PFSK-1 (cell line): ENCODE measurements around the gene PGLYRP3. TPM values are rescaled to one million over a fixed set of nuclear protein-coding genes. Genes with fewer than 3 reads are reported as not detected.

Experiments used
- FOXP2 ChIP-seq: optimal IDR thresholded peaks from 2 replicates; pipeline ENCODE3; 2011; ENCODE audit warnings: borderline replicate concordance, control low read depth, inconsistent platforms; ENCODE audit not compliant: insufficient read depth; ENCODE audit errors: extremely low read length, extremely low read depth
- POLR2AphosphoS5 ChIP-seq: IDR thresholded peaks from 2 replicates; pipeline ENCODE4 v1.6.1; 2012; ENCODE audit warnings: low read depth, mild to moderate bottlenecking, control low read depth, low read length, moderate library complexity
- REST ChIP-seq, 2 experiments: IDR thresholded peaks; 2 replicates each; pipeline versions ENCODE4 v1.6.1 to v1.8.0; 2011 to 2012; ENCODE audit warnings: low read depth in 2 of 2, low read length in 2 of 2, control low read depth in 1 of 2, inconsistent platforms in 1 of 2, mild to moderate bottlenecking in 1 of 2, moderate library complexity in 1 of 2; ENCODE audit not compliant: insufficient read depth in 1 of 2
- SIN3A ChIP-seq: IDR thresholded peaks from 2 replicates; pipeline ENCODE4 v1.6.1; 2012; ENCODE audit warnings: mild to moderate bottlenecking, low read length, moderate library complexity, borderline replicate concordance; ENCODE audit not compliant: insufficient read depth
- TAF1 ChIP-seq: IDR thresholded peaks from 2 replicates; pipeline ENCODE4 v1.6.1; 2012; ENCODE audit warnings: low read length, control low read depth, borderline replicate concordance; ENCODE audit not compliant: insufficient read depth
- polyA plus RNA-seq: library from polyadenylated mRNA; unstranded; fragments of >200 nt; gene quantifications from one replicate; pipeline ENCODE4 v1.2.1, GENCODE V29; 2012; ENCODE audit warnings: low read depth, missing spikeins; ENCODE audit not compliant: insufficient read length

PGLYRP3 gene
- polyA plus RNA-seq, result not detected

- no peak for TF ChIP-seq TAF1
- TF ChIP-seq SIN3A, result no peak
- TF ChIP-seq POLR2AphosphoS5, result no peak
- TF ChIP-seq REST (IDR thresholded peaks at IDR 0.05; ENCODE audit: insufficient read depth in 1 of 2, low read depth in 2 of 2, low read length in 2 of 2), result no peak
- no peak for TF ChIP-seq FOXP2
Observed at GRCh38 chr1:153312570-153313186, at the start of gene PGLYRP3. TSS of gene PGLYRP3 (minus strand) at chr1:153312952. CDS start at chr1:153310665, 2,287 bp downstream.

GRCh38 chr1:153362187-153362775, 49.5 kb upstream of the PGLYRP3 start:
- TF ChIP-seq FOXP2 (no peak), REST (IDR thresholded peaks at IDR 0.05; ENCODE audit: insufficient read depth in 1 of 2, low read depth in 2 of 2, low read length in 2 of 2) (no peak), TAF1 (no peak), POLR2AphosphoS5 (no peak), SIN3A (no peak)

- TF ChIP-seq SIN3A (no peak), TAF1 (no peak), FOXP2 (no peak), POLR2AphosphoS5 (no peak), REST (IDR thresholded peaks at IDR 0.05; ENCODE audit: insufficient read depth in 1 of 2, low read depth in 2 of 2, low read length in 2 of 2) (no peak)
Observed at GRCh38 chr1:153361480-153362109, 48.8 kb upstream of the PGLYRP3 start.

GRCh38 chr1:153360592-153361479, 48.1 kb upstream of the PGLYRP3 start:
- TF ChIP-seq POLR2AphosphoS5 (no peak), SIN3A (no peak), FOXP2 (no peak)

- TF ChIP-seq FOXP2 (no peak), TAF1 (no peak), REST (IDR thresholded peaks at IDR 0.05; ENCODE audit: insufficient read depth in 1 of 2, low read depth in 2 of 2, low read length in 2 of 2) (no peak), SIN3A (no peak), POLR2AphosphoS5 (no peak)
Observed at GRCh38 chr1:153360190-153360589, 47.4 kb upstream of the PGLYRP3 start.
